Astrocyte (in vitro differentiated cells and primary cell): Measurements from ENCODE around the gene PDPR. TPM values are rescaled to one million over a fixed set of nuclear protein-coding genes. Genes with fewer than 3 reads are reported as not detected.
"Not testable (repeated sequence)": the region's sequence is repeated elsewhere in the genome, so short reads cannot be mapped to it uniquely, and the experiment has no call there.

Experiments used
- DNase-seq: peaks from one replicate; pipeline ENCODE4 v3.0.0-alpha.2; 2010; ENCODE audit warnings: low read depth
- FAIRE-seq: peaks from 2 replicates; lab custom pipeline; 2011; peaks lifted over from hg19 to GRCh38; lab: Jason Lieb, UNC
- H2AFZ ChIP-seq: 2 replicates; pipeline ENCODE4 v1.6.0; 2012; ENCODE audit warnings: low read depth, low read length, inconsistent platforms
- H3K27ac ChIP-seq: 2 replicates; pipeline ENCODE4 v1.5.1; 2011; ENCODE audit warnings: low read depth, low read length, inconsistent platforms
- H3K27me3 ChIP-seq: 2 replicates; pipeline ENCODE4 v1.6.0; 2011; ENCODE audit warnings: low read length, inconsistent platforms; ENCODE audit not compliant: insufficient read depth
- H3K36me3 ChIP-seq: 2 replicates; pipeline ENCODE4 v1.5.1; 2011; ENCODE audit warnings: low read length, inconsistent platforms; ENCODE audit not compliant: insufficient read depth
- H3K4me1 ChIP-seq: 2 replicates; pipeline ENCODE4 v1.5.1; 2011; ENCODE audit warnings: low read length, inconsistent platforms; ENCODE audit not compliant: insufficient read depth
- H3K4me2 ChIP-seq: 2 replicates; pipeline ENCODE4 v1.6.0; 2012; ENCODE audit warnings: low read length, inconsistent platforms
- H3K4me3 ChIP-seq: 2 replicates; pipeline ENCODE4 v1.5.1; 2011; ENCODE audit warnings: low read depth, mild to moderate bottlenecking, low read length, inconsistent platforms; ENCODE audit not compliant: insufficient read depth
- H3K79me2 ChIP-seq: 2 replicates; pipeline ENCODE4 v1.6.0; 2012; ENCODE audit warnings: mild to moderate bottlenecking, low read length, inconsistent platforms; ENCODE audit not compliant: insufficient read depth
- H3K9ac ChIP-seq: 2 replicates; pipeline ENCODE4 v1.6.0; 2012; ENCODE audit warnings: mild to moderate bottlenecking, low read length, inconsistent platforms
- H3K9me3 ChIP-seq: 2 replicates; pipeline ENCODE4 v1.5.1; 2012; ENCODE audit warnings: low read depth, mild to moderate bottlenecking, low read length, inconsistent platforms; ENCODE audit not compliant: insufficient read depth
- H4K20me1 ChIP-seq: 2 replicates; pipeline ENCODE4 v1.6.0; 2012; ENCODE audit warnings: low read length, inconsistent platforms; ENCODE audit not compliant: insufficient read depth
- H3K27ac Mint-ChIP-seq: one replicate; pipeline ENCODE4 v1.8.0; 2021; ENCODE audit warnings: mild to moderate bottlenecking, mixed read lengths; ENCODE audit not compliant: unreplicated experiment
- H3K27me3 Mint-ChIP-seq: one replicate; pipeline ENCODE4 v1.8.0; 2021; ENCODE audit warnings: low read depth, mixed read lengths; ENCODE audit not compliant: unreplicated experiment
- H3K36me3 Mint-ChIP-seq: one replicate; pipeline ENCODE4 v1.8.0; 2021; ENCODE audit warnings: low read depth, mixed read lengths; ENCODE audit not compliant: unreplicated experiment
- H3K4me1 Mint-ChIP-seq: one replicate; pipeline ENCODE4 v1.8.0; 2021; ENCODE audit warnings: low read depth, mixed read lengths; ENCODE audit not compliant: unreplicated experiment
- H3K4me3 Mint-ChIP-seq: one replicate; pipeline ENCODE4 v1.8.0; 2021; ENCODE audit warnings: mild to moderate bottlenecking, moderate library complexity, mixed read lengths; ENCODE audit not compliant: unreplicated experiment
- H3K9me3 Mint-ChIP-seq: one replicate; pipeline ENCODE4 v1.8.0; 2021; ENCODE audit warnings: mild to moderate bottlenecking, mixed read lengths; ENCODE audit not compliant: unreplicated experiment
- CTCF ChIP-seq: IDR thresholded peaks from 2 replicates; pipeline ENCODE4 v1.5.1; 2011; ENCODE audit warnings: low read depth, mild to moderate bottlenecking, inconsistent platforms, low read length, moderate library complexity; ENCODE audit not compliant: insufficient read depth
- EZH2 ChIP-seq: IDR thresholded peaks from 2 replicates; pipeline ENCODE4 v1.6.1; 2012; ENCODE audit warnings: mild to moderate bottlenecking, low read length, inconsistent platforms; ENCODE audit not compliant: insufficient read depth
- total RNA-seq: library from RNA; stranded (reverse); gene quantifications from 2 replicates; pipeline ENCODE4 v1.2.1, GENCODE V29; 2021

PDPR gene
- total RNA-seq, 1 donor from 2014 or later, result 22.0 TPM

- H3K9ac ChIP-seq, result no peak overlapping the region
- FAIRE-seq, result no peak
- H3K9me3 ChIP-seq, result no peaks in the 10 kb centered on the region
Observed at GRCh38 chr16:70152578-70153302, 38.6 kb downstream of the PDPR start.

GRCh38 chr16:70154736-70155135, 40.6 kb downstream of the PDPR start:
- H3K36me3 Mint-ChIP-seq, result peaks cover 30% of the 10 kb centered on the region
- H3K27ac Mint-ChIP-seq, H3K4me1 Mint-ChIP-seq, H3K27me3 Mint-ChIP-seq, H3K4me3 Mint-ChIP-seq, H3K9me3 Mint-ChIP-seq, H3K9ac ChIP-seq, H3K4me2 ChIP-seq, H3K4me3 ChIP-seq, H3K4me1 ChIP-seq, FAIRE-seq, H3K27ac ChIP-seq, H2AFZ ChIP-seq, H3K27me3 ChIP-seq, H3K79me2 ChIP-seq, H4K20me1 ChIP-seq, DNase-seq, H3K9me3 ChIP-seq: not testable (repeated sequence)
- H3K36me3 ChIP-seq, result peaks cover 24% of the 10 kb centered on the region

More at GRCh38 chr16:70152578-70153302, 38.6 kb downstream of the PDPR start:
- no peaks in the 10 kb centered on the region for H3K9me3 Mint-ChIP-seq
- H3K27me3 Mint-ChIP-seq, result no peaks in the 10 kb centered on the region
- no peaks in the 10 kb centered on the region for H3K27me3 ChIP-seq
- no peaks in the 10 kb centered on the region for H3K4me1 Mint-ChIP-seq
- H3K4me3 Mint-ChIP-seq, result no peak overlapping the region
- H3K79me2 ChIP-seq, result no peaks in the 10 kb centered on the region
- H4K20me1 ChIP-seq, result no peaks in the 10 kb centered on the region
- no peak for DNase-seq
- no peak overlapping the region for H3K27ac Mint-ChIP-seq
- H3K4me2 ChIP-seq, result no peak overlapping the region
- H3K4me1 ChIP-seq, result no peaks in the 10 kb centered on the region
- no peak for TF ChIP-seq CTCF
- no peak for TF ChIP-seq EZH2
- H3K27ac ChIP-seq, result no peak overlapping the region
- peaks cover 38% of the 10 kb centered on the region for H3K36me3 Mint-ChIP-seq
- H3K36me3 ChIP-seq, result peaks cover 21% of the 10 kb centered on the region
- H3K4me3 ChIP-seq, result no peak overlapping the region
- no peak overlapping the region for H2AFZ ChIP-seq

- Histone ChIP-seq H4K20me1 (peaks cover 9% of the 10 kb centered on the region), H3K36me3 (peaks cover 27% of the 10 kb centered on the region), H3K9ac (no peak overlapping the region), H2AFZ (no peak overlapping the region), H3K4me2 (no peak overlapping the region), H3K9me3 (no peaks in the 10 kb centered on the region), H3K27ac (no peak overlapping the region), H3K27me3 (no peaks in the 10 kb centered on the region), H3K79me2 (no peaks in the 10 kb centered on the region), H3K4me1 (no peaks in the 10 kb centered on the region), H3K4me3 (no peak overlapping the region)
- Mint-ChIP-seq H3K27ac (no peak overlapping the region), H3K4me1 (no peaks in the 10 kb centered on the region), H3K36me3 (peaks cover 26% of the 10 kb centered on the region), H3K4me3 (no peak overlapping the region), H3K27me3 (no peaks in the 10 kb centered on the region), H3K9me3 (no peaks in the 10 kb centered on the region)
- no peak for TF ChIP-seq EZH2
- no peak for TF ChIP-seq CTCF
- DNase-seq, result no peak
- FAIRE-seq, result no peak
Observed at GRCh38 chr16:70156207-70156978, 42.3 kb downstream of the PDPR start.
